ENCODE measurements around the gene RPTOR.
A peak's percentile ranks its signal among the peaks of the same experiment; 100 is the strongest.

The RPTOR gene

DNA sequence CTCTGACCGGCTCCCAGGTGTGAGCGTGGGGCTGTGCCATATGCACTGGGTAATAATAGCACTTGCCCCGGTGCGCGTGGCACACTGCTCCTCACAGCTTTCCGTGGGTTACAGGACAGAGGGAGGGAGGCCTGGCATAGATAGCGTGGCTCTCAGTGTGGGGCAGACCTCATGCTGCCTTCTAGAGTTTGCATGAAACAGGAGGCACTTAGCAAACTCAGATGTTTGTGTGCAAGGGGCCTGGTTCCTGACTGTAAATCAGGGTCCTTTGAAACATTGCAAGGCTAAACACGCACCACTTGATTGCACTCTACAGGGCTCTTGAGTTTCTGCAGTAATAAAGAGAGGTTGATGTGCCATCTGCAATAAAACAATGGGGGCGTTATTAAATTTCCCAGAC is 101.7 kb downstream of the RPTOR start:
- peak in 1 of 14 donors; percentile 72 for DNase-seq

DNA sequence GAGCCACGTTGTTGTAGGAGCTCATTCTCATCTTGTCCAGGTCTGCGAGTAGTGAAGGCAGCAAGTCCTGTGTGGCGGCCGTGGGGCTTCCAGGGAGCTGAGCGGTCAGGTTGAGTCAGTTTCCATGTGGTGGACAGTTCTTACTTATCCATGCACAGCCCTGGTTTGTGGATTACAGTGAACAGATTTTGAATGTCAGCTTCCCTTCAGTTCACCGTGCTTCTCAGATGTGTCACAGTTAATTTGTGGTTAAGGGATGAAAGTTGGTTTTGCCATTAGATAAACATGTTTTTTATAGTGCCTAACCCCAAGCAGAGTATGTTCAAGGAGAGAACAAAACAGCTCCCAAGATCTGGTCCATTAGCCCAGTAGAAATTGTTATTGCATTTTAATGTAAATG is 103.1 kb downstream of the RPTOR start:
- no peak for DNase-seq

DNA sequence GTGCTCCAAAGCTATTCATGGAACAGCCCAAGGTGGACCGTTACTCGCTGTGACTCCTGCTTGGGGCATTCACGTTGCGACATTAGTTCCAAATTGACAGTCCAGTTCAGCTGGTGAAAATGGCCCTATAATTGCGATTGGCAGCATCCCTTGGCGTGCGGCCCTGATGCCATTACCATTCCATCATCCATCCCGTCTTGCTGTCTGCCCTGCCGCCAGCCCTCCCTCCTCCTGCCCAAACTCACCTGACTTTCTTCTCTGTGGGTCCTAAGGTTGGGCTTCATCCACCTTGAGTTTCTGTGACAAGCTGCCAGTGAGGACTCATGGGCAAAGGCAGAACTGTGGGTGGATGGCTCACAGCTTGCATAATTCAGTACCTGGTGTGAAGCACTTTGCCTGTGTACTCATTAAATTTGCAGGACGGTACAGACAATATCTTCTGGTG is 104.6 kb downstream of the RPTOR start:
- DNase-seq, result no peak

DNA sequence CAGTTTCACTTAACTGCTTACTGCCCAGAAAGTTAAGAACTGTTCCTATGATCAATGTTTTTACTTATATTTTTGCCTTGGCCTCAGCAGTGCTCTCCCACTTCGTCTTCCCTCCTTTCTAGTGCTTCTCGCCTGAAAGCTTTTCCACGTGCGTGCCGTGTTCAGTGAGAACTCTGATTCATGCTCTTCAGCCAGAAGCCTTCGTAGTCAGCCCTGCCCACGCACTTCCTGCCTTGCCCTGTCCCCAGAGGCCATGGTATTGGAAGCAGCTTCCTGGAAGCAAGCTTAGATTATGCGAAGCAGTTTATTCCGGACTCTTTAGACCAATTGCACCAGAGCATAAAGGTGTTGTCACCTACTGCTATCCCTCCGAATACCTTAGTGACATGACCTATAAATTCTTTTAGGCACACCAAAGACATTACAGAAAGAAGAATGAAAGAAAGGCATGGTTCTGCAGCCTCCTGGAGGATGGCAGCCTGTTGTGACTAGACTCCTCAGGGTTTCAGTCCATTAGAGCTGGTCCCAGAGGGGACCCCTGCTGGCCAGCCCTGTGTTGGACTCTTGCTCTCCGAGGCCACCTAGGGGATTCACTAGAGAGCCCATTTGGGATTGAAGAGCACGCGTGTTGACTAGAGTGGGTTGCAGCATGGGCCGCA is 105.2 kb downstream of the RPTOR start:
- DNase-seq, result peak in 2 of 14 donors; percentile 4 to 9

DNA sequence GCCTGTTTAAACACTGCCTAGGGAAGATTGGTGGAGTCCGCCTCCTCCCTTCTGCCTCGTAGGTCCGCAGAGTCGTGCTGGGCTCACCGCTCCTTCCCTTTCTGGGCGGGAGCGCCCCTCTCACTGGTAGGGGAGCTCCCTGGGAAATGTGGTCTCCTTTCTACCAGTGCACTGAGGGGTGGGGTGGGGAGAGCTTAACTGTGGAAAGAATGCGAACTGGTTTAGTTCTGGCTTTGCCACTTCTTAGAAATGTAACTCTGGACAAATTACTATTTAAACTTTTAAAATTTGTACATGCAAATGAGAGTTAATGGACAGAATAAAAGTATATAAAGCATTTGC is 105.7 kb downstream of the RPTOR start:
- no peak for DNase-seq

DNA sequence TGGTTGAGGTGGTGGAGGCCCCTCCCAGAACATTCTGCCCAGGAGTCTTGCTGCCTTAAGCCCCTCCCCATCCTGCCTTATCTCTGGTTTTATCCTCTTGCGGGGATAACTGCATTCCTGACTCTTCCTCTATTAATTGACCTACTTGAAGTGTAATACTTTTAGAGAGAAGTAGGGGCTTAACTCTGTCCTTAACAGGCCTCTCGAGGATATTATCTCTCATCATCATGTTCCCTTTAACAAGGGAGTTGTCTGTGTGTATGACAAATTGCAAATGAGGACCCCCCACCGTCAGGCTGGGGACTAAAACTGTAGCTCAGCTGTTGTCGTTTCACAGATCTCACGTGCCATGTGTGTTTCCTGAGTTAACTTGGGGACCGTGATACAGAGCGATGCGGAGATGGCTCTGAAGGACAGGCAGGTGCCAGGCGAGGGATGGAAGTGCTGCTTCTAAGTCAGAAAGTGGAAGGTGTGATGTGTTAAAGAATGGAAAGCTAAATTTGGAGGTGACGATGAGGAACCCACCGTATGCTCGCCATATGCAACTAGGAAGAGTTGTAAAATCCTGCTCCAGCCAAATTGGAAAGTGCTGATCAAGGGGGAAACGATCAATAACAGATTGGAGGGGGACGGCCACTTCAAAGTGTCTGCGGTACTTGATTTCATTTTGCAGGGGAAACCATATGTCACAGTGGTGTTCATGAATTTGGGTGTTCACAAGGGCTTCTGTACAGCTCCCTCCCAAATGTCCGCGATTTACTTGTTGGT is 106.3 kb downstream of the RPTOR start:
- no peak for DNase-seq

DNA sequence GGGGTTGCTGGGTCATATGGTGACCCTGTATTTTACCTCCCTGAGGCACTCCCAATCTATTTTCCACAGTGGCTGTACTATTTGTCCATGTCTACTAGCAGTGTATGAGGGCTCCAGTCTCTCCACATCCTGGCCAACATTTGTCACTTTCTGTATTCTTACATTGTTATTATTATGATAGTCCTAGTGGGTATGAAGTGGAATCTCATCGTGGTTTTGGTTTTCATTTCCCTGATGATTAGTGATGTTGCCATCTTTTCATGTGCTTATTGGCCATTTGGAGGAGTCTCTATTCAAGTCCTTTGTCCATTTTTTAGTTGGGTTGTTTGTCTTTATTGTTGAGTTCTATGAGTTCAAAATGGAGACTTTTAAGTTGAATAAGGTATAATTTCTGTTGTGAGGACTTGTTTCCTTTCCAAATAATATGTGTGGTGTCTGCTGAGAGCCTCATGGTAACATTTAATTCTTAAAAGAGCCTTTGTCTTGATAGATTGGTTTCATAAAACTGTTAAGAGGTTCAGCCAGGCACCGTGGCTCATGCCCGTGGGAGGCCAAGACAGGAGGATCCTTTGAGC is 108.2 kb downstream of the RPTOR start:
- no peak for DNase-seq

DNA sequence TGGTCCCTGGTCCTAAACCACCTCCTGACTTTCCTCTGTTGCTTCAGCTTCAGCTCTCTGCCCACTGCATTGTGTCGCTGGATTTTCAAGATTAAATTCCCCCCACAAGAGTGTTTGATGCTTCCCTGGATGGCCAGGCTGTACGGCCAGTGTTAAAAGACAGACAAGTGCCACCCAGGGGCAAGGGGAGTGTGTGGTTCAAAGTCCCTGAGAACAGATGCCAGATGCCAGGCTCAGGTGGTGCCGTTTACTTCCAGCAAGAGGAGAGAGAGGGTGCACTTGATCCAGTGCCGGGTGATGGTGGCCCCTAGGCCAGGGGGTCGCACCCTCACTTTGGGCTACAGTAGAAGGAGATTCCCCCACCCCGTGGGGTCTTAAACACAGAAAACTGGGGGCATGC is 109.2 kb downstream of the RPTOR start:
- DNase-seq, result no peak

DNA sequence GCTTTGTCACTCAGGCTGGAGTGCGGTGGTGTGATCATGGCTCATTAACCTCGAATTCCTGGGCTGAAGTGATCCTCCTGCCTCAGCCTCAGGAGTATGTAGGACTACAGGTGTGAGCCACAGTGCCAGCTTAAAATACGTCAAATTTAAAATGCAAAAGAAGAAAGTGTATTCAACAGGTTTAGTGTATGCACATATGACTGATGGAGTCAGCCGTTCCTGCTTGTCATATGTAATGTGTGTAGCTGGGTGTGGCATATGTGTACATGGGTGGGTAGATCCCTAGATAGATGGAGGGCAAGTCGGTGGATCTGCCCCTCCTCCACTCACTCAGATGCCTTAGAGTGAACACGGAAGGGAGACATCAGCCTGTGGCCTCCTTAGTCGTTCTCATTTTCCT is 111.0 kb downstream of the RPTOR start:
- no peak for DNase-seq

DNA sequence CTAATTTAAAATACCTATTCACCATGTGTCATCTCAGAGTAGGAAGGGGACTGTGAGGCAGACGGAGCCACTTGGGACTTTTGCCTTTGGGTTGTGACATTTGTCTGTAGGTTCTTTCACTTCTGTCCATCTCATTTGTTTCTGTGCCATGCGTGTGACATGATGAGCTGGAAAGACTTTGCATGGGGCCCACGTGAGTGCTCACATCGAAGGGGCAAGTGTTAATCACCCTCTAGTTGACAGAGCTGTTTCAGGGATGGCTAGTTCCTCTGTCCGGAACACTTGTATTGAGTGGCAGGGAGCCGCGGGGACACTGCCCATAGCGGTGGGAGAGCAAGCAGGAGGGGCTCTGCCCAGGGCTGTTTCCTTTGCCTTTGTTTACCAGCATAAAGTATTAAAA is 112.0 kb downstream of the RPTOR start:
- DNase-seq, result peak in 6 of 14 donors; percentile 9 to 57 (median 24)

DNA sequence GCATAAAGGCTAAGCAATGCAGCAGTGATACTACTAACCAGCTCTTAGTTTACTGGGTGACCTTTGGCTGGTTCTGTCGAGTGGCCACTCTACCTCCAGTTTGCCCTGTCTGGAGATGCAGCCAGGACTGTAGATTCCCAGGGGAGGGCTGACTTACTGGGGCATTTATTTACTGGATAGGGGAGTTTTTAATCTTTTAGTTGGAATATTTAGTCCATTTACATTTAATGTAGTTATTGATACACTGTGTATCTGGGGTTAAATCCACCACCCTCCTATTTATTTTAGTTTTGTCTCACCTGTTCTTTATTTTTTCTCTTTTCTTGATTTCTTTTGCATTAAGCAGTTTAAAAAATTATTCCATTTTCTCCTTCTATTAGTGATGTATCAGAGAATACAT is 112.9 kb downstream of the RPTOR start:
- DNase-seq, result no peak

DNA sequence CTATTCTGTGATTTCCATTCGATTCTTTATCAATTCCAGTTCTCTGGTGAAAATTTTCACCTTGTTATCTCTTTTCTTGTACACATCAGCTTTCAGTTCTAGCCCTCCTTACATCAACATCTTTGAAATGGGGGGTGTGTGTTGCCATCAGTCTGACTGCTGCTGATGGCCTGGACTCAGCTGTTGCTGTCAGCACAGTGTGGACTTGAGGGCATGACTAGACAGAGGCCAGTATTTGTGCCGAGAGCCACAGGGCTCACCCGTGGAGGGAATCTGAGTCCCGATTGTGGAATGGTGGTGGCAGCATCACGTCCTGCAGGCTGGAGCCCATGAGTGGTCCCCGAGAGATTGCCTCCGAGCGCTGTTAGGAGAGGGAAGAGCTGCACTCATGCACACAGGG is 114.2 kb downstream of the RPTOR start:
- DNase-seq, result no peak

DNA sequence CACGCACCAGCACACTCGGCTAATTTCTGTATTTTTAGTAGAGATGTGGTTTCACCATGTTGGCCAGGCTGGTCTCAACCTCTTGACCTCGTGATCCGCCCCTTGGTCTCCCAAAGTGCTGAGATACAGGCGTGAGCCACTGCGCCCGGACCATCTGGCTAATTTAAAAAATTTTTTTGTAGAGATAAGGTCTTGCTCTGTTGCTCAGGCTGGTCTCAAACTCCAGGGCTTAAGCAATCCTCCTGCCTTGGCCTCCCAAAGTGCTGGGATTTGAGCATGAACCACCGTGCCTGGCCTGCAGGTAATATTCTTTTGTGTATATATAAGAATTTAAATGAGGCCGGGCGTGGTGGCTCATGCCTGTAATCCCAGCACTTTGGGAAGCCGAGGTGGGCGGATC is 115.0 kb downstream of the RPTOR start:
- DNase-seq, result no peak

DNA sequence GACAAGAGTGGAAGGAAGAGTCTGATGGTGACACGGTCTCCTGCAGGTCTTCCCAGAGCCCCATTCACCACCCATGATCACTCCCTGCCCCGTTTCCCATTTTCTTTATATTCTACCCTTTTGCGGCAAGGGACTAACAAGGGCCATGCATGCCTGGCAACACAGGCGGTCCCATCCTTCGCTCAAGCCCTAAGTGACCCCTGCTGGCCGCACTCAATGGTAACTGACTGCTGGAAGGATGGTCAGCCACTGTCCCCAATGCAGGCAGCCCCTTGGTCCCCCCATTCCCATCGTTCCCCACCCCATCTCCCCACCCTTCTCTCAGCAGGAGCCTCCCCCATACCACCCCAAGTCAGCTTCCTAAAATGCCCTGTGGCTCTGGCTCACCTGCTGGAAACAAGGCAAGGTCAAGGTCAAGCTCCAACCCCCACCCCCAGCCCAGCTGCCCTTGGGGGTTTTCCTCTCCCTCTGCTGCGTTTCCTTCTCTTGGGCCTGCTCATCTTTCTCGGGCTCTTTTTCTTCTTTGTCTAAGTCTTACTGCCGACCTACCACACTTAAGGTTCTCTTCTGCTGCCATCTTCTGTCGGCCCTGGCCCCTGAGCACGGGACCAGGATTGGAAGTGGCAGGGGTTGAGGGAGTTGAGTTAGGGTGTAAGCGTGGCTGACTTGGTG is 116.0 kb downstream of the RPTOR start:
- DNase-seq, result no peak

DNA sequence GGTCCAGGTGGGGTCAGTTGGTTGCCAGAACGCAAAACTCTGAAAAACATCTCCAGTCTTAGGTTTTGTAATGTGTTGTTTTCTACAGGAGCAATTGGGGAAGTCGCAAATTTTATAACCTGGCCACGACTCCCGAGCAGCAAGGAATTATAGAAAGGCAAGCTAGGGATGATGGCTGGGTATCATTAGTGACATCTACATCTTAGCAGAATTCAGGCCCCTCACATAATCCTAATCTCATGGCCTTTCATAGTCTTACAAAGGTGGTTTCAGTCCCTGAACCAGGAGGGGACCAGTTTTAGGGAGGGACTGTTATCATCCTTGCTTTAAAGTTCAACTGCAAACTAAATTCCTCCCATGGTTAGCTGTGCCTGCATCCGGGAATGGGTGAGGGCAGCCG is 117.9 kb downstream of the RPTOR start:
- DNase-seq, result no peak

DNA sequence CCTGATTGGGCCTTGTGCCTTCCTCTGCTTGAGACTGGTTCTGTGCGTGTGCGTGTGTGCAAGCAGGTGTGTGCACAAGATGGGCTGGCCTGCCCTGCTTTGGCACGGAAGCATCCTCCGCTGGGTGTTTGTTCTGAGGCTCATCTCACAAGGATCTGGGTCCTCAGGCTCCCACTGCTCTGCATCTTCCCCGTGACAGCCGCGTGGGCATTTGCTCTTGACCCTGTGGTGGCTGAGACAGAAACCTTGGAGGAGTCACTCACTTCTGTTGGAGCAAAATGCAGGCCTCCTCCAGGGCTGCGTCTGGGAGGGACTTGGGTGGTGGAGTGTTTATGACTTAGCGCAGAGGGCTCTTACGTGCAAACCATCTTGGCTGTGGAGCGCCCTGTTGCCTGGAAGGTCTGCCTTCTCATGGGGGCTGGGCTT is 119.2 kb downstream of the RPTOR start:
- DNase-seq, result peak in 1 of 14 donors; percentile 44

DNA sequence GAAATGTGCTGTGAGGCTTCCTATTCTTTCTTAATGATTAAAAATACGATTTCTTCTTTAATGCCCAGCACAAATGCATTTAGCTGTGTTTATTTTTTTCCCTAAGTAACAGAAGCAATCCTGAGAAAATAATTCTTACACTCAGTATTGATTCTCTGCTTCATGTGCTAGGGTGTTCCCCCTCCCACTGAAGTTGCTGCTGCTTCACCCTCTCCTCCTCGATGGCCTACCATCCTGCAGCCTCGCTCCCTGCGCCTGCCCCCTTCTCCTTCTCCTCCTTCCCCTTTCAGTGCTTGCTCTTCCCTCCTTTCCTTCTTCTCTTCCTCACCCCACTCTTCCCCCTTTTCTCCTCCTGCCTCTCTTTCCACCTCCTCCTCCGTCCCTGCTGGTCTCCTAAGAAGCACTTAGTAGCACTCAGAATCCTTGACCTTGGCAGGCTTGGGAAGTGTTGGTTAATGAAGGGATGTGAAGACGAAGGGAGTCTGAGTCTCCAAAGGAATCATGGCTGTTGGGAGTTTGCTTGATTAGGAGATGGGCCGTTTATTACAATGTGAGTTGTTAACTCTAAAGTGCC is 119.7 kb downstream of the RPTOR start:
- no peak for DNase-seq

DNA sequence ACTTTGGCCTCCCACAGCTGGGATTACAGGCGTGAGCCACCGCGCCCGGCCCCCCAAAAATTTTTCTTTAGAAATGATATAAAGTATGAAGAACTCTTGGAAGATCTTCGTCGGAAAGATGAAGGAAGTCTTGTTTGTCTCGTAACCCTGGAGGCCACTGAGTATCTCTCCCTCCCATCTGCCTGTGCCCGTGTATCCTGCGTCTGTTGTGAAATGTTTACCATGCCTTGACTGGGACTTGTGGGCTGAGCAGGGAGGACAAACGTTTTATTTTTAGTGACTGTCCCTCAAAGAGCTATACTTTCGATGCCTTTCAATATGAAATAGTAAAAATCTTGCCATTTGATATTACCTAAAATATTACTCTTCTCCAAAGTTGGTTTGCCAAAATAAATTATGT is 121.2 kb downstream of the RPTOR start:
- no peak for DNase-seq

DNA sequence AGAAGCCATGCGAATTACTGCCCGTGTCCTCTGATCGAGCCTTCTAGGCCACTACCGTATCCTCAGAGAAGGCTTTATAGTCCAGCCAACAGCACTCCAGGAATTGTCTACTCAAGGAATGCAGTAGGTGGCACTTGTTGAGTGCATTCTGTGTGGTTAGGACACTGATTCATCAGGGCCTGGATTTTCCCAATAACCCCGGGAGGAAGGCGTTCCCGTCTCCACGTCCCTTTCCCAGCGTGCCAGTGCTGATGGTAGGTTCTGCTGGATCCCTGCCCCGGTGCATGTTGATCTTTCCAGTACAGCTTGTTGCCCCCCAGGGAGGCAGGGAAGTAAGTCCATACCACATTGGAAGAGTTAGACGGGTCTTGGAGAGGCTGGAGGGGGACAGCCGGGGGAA is 122.2 kb downstream of the RPTOR start:
- DNase-seq, result no peak

DNA sequence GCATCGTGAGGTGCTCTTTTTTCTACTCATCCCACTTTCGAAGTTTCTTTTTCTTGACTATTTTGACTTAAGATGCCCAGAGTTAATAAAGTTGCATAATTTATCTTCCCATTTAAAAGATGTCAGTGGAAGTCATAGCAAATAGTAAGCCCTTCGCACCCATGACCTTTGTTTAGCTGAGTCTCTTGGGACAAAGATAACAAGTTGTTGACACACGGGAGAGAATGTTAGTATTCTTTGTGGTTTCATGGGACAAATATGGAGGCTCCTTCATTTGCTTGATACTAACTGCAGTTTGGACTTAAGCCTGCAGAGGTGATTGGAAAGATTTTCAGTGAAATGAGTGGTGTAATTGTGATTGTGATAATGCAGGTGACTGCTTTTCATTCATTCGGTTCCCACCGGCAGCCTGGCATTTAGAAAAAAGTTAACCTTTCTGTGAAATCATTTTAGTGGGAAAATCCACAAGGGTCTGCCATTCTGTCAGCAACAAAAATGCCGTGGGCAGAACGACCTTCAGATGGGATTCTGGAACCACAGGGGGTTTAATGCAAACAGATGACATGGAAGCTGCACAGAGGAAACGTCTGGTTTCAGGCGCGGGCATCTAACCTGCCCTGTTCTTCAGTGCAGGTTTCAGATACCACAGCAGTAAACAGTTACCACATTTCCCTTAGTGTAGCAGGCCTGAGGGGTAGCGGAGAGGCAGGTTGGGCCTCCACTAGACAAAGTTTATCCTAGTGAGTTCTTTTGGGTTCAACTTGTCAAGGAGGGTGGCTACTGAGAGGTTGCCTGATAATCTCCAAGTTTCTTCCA is 123.0 kb downstream of the RPTOR start:
- DNase-seq, result no peak

DNA sequence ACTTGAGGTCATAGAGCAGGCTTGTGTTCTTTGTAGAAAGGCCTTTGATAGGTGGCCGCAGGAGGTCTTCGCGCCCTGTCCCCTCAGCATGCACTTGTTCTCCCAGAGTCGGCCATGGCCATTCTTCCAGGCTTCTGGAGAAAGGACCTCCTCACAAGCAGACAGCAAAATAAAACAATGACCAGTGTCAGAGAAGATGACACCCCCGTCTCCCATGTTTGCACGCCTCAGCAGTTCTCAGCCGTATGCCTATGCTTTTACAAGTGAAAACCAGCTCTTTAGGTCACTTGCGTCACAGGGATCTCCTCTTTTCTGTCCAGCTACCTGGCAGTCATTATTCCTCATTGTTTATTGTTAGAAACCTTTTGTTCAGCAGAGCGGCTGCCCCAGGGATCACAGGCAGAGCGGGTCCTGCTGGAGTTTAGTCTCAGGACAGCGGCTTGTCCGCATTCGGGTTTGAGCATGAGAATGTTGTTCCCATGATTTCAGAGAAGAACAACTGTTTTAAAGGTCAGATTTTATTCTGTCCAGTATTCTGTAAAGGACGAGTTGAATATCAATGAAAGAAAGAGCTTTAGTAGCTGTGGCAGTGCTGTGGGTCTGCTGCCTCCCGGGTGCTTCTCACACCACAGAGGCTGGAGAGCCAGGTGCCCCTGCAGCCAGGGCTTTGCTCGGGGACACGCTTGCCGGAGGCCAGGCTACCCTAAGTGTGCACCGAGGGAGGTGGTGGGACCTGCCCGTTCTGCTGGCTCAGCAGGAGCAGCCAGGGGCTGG is 123.9 kb downstream of the RPTOR start:
- DNase-seq, result no peak

Data from C1 segment of cervical spinal cord (tissue), 14 donors.